Neural progenitor cell (in vitro differentiated cells): ENCODE measurements around the gene SLC11A1. TPM values are rescaled to one million over a fixed set of nuclear protein-coding genes. Genes with fewer than 3 reads are reported as not detected.

Source experiments
- DNase-seq: peaks from one replicate; pipeline ENCODE4 v3.0.0-alpha.2; 2016; ENCODE audit warnings: low spot score
- H2AFZ ChIP-seq: fragments of 200-600 bp; sonication (generic); replicated peaks from 2 replicates; pipeline ENCODE4 v1.6.1; 2016; ENCODE audit warnings: antibody characterized with exemption
- H3F3A ChIP-seq: fragments of 200-600 bp; sonication (generic); 2 replicates; pipeline ENCODE4 v1.6.1; 2016; ENCODE audit warnings: antibody characterized with exemption, low read depth
- H3K27ac ChIP-seq: fragments of 200-600 bp; sonication (generic); 2 replicates; pipeline ENCODE4 v1.5.1; 2016; ENCODE audit warnings: mild to moderate bottlenecking
- H3K27me3 ChIP-seq: fragments of 200-600 bp; sonication (generic); 2 replicates; pipeline ENCODE4 v1.6.1; 2016; ENCODE audit warnings: mild to moderate bottlenecking, moderate library complexity
- H3K36me3 ChIP-seq: fragments of 200-600 bp; sonication (generic); 2 replicates; pipeline ENCODE4 v1.5.1; 2016
- H3K4me1 ChIP-seq: fragments of 200-600 bp; sonication (generic); 2 replicates; pipeline ENCODE4 v1.6.1; 2016; ENCODE audit warnings: mixed run types
- H3K4me2 ChIP-seq: fragments of 200-600 bp; sonication (generic); 2 replicates; pipeline ENCODE4 v1.6.1; 2016
- H3K4me3 ChIP-seq: fragments of 200-600 bp; sonication (generic); 2 replicates; pipeline ENCODE4 v1.5.1; 2016
- H3K79me2 ChIP-seq: fragments of 200-600 bp; sonication (generic); 2 replicates; pipeline ENCODE4 v1.6.1; 2016; ENCODE audit warnings: low read depth
- H3K9ac ChIP-seq: fragments of 200-600 bp; sonication (generic); 2 replicates; pipeline ENCODE4 v1.6.1; 2016
- H3K9me3 ChIP-seq: fragments of 200-600 bp; sonication (generic); 2 replicates; pipeline ENCODE4 v1.5.1; 2016; ENCODE audit warnings: low read depth
- H4K20me1 ChIP-seq: fragments of 200-600 bp; sonication (generic); 2 replicates; pipeline ENCODE4 v1.6.1; 2016; ENCODE audit warnings: low read depth
- H3K27ac Mint-ChIP-seq: 3 replicates; pipeline ENCODE4 v1.8.0; 2021; ENCODE audit warnings: mixed read lengths
- H3K27me3 Mint-ChIP-seq: 2 replicates; pipeline ENCODE4 v1.8.0; 2022; ENCODE audit warnings: low read depth, mild to moderate bottlenecking, inconsistent platforms, moderate library complexity, mixed read lengths; ENCODE audit not compliant: insufficient read depth
- H3K36me3 Mint-ChIP-seq: 3 replicates; pipeline ENCODE4 v1.8.0; 2021; ENCODE audit warnings: mixed read lengths
- H3K4me1 Mint-ChIP-seq: 3 replicates; pipeline ENCODE4 v1.8.0; 2021; ENCODE audit warnings: mixed read lengths
- H3K4me3 Mint-ChIP-seq: 3 replicates; pipeline ENCODE4 v1.8.0; 2021; ENCODE audit warnings: mild to moderate bottlenecking, moderate library complexity, mixed read lengths
- H3K9me3 Mint-ChIP-seq: 3 replicates; pipeline ENCODE4 v1.8.0; 2020; ENCODE audit warnings: mixed read lengths
- EZH2 ChIP-seq: fragments of 200-600 bp; sonication (generic); IDR thresholded peaks from 2 replicates; pipeline ENCODE4 v1.6.1; 2017; ENCODE audit warnings: antibody characterized with exemption, mild to moderate bottlenecking, moderate library complexity
- EZH2phosphoT487 ChIP-seq: fragments of 200-600 bp; sonication (generic); IDR thresholded peaks from 2 replicates; pipeline ENCODE4 v1.6.1; 2017; ENCODE audit warnings: antibody characterized with exemption
- total RNA-seq: library from RNA; depleted of rRNA; stranded (reverse); fragments of >200 nt; gene quantifications from 2 replicates; pipeline ENCODE4 v1.2.3, GENCODE V29; 2015; ENCODE audit warnings: low replicate concordance
- TF ChIP-seq, protein P1 (sequence below): fragments of 200-600 bp; sonication (generic); IDR thresholded peaks from 2 replicates; pipeline ENCODE4 v1.5.1; 2017; ENCODE audit warnings: antibody characterized with exemption, mild to moderate bottlenecking

Gene SLC11A1
- total RNA-seq, 1 donor from 2014 or later: not detected

DNA sequence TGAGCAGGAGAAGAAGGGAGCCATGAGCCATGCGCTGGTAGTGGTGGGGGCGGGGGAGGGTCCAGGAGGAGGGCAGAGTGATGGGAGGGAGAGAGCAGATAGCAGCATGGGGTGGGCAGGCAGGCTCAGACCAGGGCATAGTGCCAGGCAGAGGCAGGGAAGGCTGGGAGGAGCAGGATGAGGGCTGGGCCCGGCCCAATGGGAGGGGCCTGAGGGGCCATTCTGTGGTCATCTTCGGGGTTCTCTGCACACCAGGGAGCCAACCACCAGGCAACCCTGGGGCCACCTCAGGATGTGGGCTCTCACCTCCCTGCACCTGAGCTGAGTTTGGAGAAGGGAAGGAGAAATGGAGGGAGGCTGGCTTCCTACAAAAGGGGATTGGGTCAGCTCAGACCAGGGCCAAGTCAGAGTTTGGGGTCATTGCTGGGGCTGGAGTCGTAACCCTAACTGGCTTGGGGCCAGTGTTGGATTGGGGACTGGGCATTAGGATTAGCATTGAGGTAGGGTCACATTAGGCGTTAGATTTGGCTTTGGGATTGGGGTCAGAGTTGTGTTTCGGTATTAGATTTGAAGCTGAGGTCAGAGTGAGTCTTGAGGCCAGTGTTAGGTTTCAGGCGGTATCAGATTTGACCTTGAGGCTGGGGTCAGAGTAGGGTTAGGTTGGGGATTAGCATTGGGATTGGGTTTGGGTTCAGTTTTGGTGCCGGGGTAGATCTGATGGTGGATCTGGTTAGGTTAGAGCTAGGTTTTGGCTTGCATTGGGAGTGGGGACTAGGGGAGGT is 48.0 kb downstream of the SLC11A1 start:
- no peaks in the 10 kb centered on the region for H3K9me3 Mint-ChIP-seq
- TF ChIP-seq EZH2phosphoT487: no peak
- TF ChIP-seq EZH2: no peak
- TF ChIP-seq, protein P1, sequence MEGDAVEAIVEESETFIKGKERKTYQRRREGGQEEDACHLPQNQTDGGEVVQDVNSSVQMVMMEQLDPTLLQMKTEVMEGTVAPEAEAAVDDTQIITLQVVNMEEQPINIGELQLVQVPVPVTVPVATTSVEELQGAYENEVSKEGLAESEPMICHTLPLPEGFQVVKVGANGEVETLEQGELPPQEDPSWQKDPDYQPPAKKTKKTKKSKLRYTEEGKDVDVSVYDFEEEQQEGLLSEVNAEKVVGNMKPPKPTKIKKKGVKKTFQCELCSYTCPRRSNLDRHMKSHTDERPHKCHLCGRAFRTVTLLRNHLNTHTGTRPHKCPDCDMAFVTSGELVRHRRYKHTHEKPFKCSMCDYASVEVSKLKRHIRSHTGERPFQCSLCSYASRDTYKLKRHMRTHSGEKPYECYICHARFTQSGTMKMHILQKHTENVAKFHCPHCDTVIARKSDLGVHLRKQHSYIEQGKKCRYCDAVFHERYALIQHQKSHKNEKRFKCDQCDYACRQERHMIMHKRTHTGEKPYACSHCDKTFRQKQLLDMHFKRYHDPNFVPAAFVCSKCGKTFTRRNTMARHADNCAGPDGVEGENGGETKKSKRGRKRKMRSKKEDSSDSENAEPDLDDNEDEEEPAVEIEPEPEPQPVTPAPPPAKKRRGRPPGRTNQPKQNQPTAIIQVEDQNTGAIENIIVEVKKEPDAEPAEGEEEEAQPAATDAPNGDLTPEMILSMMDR: no peak

DNA sequence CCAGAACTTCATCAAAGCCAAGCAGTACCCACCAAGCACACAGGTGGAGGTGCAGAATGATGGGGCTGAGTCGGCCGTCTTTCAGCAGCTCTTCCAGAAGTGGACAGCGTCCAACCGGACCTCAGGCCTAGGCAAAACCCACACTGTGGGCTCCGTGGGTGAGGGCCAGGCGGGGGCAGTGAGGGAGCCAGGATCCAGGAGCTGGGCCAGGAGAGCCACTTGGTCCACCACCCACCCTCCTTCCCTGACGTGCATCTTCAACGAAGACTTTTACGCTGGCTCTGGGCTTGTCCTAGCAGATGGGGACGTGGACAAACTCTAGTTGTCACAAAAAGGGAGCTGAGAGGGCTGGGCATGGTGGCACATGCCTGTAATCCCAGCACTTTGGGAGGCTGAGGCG is 48.6 kb downstream of the SLC11A1 start:
- H3K79me2 ChIP-seq: no peaks in the 10 kb centered on the region
- H3K27me3 Mint-ChIP-seq: peaks cover 9% of the 10 kb centered on the region
- peaks cover 4% of the 10 kb centered on the region for H3K4me1 Mint-ChIP-seq
- H3K27ac ChIP-seq: no peak overlapping the region
- no peak overlapping the region for H3K27ac Mint-ChIP-seq
- H3K27me3 ChIP-seq: no peaks in the 10 kb centered on the region
- H4K20me1 ChIP-seq: no peaks in the 10 kb centered on the region
- no peaks in the 10 kb centered on the region for H3K4me1 ChIP-seq
- H3K9me3 Mint-ChIP-seq: no peaks in the 10 kb centered on the region
- no peak overlapping the region for H3K4me2 ChIP-seq
- H3K9ac ChIP-seq: no peak overlapping the region
- no peaks in the 10 kb centered on the region for H3K9me3 ChIP-seq
- no peaks in the 10 kb centered on the region for H3K36me3 ChIP-seq
- H3K4me3 Mint-ChIP-seq: no peak overlapping the region
- H3F3A ChIP-seq: no peaks in the 10 kb centered on the region
- H3K36me3 Mint-ChIP-seq: no peaks in the 10 kb centered on the region
- H2AFZ ChIP-seq: no peak overlapping the region
- DNase-seq: no peak
- TF ChIP-seq EZH2phosphoT487: no peak
- TF ChIP-seq, protein P1: no peak
- no peak for TF ChIP-seq EZH2
- no peak overlapping the region for H3K4me3 ChIP-seq

More for the DNA sequence above, 48.0 kb downstream of the SLC11A1 start:
- peaks cover 9% of the 10 kb centered on the region for H3K27me3 Mint-ChIP-seq
- Histone ChIP-seq H3K36me3 (no peaks in the 10 kb centered on the region), H3F3A (no peaks in the 10 kb centered on the region), H3K9me3 (no peaks in the 10 kb centered on the region), H4K20me1 (no peaks in the 10 kb centered on the region), H3K4me2 (no peak overlapping the region), H3K9ac (no peak overlapping the region), H3K4me3 (no peak overlapping the region), H3K79me2 (no peaks in the 10 kb centered on the region), H3K27ac (no peak overlapping the region), H3K4me1 (no peaks in the 10 kb centered on the region), H2AFZ (no peak overlapping the region), H3K27me3 (no peaks in the 10 kb centered on the region)
- no peak overlapping the region for H3K4me3 Mint-ChIP-seq
- H3K4me1 Mint-ChIP-seq: peaks cover 4% of the 10 kb centered on the region
- no peak for DNase-seq
- no peaks in the 10 kb centered on the region for H3K36me3 Mint-ChIP-seq
- H3K27ac Mint-ChIP-seq: no peak overlapping the region

DNA sequence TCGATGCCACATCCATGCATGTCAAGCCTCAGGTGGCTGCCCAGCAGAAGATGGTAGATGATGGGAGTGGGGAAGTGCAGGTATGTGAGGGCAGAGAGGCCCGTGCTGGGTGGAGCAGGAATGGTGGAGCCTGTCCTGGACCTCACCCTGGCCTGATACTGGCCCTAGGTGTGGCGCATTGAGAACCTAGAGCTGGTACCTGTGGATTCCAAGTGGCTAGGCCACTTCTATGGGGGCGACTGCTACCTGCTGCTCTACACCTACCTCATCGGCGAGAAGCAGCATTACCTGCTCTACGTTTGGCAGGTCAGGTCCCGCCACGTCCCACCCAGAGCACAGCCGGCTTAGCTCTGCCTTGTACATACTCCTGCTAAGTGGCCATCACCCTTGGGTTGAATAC is 49.8 kb downstream of the SLC11A1 start:
- no peaks in the 10 kb centered on the region for H3K9me3 Mint-ChIP-seq
- TF ChIP-seq EZH2 (no peak), EZH2phosphoT487 (no peak)
- TF ChIP-seq, protein P1: no peak

More for the DNA sequence above, 49.8 kb downstream of the SLC11A1 start:
- Mint-ChIP-seq H3K4me1 (peaks cover 4% of the 10 kb centered on the region), H3K27ac (no peak overlapping the region), H3K36me3 (no peaks in the 10 kb centered on the region), H3K27me3 (peaks cover 9% of the 10 kb centered on the region), H3K4me3 (no peak overlapping the region)
- Histone ChIP-seq H3K9me3 (no peaks in the 10 kb centered on the region), H3K36me3 (no peaks in the 10 kb centered on the region), H3K79me2 (no peaks in the 10 kb centered on the region), H2AFZ (no peak overlapping the region), H3F3A (no peaks in the 10 kb centered on the region), H3K9ac (no peak overlapping the region), H4K20me1 (no peaks in the 10 kb centered on the region), H3K27ac (no peak overlapping the region), H3K27me3 (no peaks in the 10 kb centered on the region), H3K4me2 (no peak overlapping the region), H3K4me3 (no peak overlapping the region), H3K4me1 (no peaks in the 10 kb centered on the region)
- no peak for DNase-seq
